Activated CD8-positive, alpha-beta memory T cell treated with anti-CD3 and anti-CD28 coated beads for 36 hours (primary cell): Measurements from ENCODE around the gene ARL8A. TPM values are rescaled to one million over a fixed set of nuclear protein-coding genes. Genes with fewer than 3 reads are reported as not detected.
"Not testable (repeated sequence)": the region's sequence is repeated elsewhere in the genome, so short reads cannot be mapped to it uniquely, and the experiment has no call there.

Experiments
- CTCF ChIA-PET: fragments of 350-600 bp; sonication (Branson Sonifier 250); formaldehyde crosslinking; loops from one replicate; lab custom pipeline; 2021; ENCODE audit warnings: antibody characterized with exemption; lab: Charles Lee
- POLR2A ChIA-PET: fragments of 350-600 bp; sonication (Branson Sonifier 250); formaldehyde crosslinking; loops from one replicate; lab custom pipeline; 2021; ENCODE audit warnings: antibody characterized with exemption; lab: Charles Lee
- total RNA-seq, 2 experiments: library from RNA; stranded (reverse); gene quantifications; one replicate each; pipeline ENCODE4 v1.2.3, GENCODE V29; 2021

ARL8A gene
- 10 to 100 TPM; 48.3 to 53.2 TPM for total RNA-seq

GRCh38 chr1:202144402-202145067 is at the start of gene ARL8A:
ARL8A (minus strand) TSS chr1:202144737; CDS start chr1:202144572, 165 bp downstream.
- CTCF ChIA-PET: interaction anchor here (0.6 to 1.1 kb wide), 2 partner anchors 13 to 262 kb away, joined by 3 read pairs; no protein-coding TSS in a partner anchor
- POLR2A ChIA-PET: interaction anchor here (1.0 to 2.0 kb wide), 2 partner anchors 12 to 16 kb away, joined by 4 to 5 read pairs; partner anchors contain the start of gene PTPN7

DNA sequence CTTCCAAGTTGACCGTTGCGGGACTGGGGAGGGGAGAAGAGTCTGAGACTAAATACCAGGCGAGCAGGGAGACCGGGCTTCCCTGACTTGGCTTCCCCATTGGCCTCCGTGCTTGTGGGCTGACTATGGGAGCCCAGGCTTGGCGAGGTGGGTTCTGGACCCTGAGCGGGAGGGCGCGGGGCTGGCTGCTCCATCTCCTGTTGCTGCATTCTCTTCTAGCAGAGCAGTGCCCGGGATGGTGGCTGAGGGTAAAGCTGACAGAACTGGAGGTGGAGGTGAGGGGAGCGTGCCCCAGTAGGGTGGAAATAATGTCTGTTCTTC is 49.8 kb upstream of the ARL8A start:
- CTCF ChIA-PET: interaction anchor here (1.0 to 3.0 kb wide), 8 partner anchors 9 to 525 kb away, joined by 3 to 16 read pairs (median 7); partner anchors contain the start of gene PTPN7
- POLR2A ChIA-PET: no interaction called here

DNA sequence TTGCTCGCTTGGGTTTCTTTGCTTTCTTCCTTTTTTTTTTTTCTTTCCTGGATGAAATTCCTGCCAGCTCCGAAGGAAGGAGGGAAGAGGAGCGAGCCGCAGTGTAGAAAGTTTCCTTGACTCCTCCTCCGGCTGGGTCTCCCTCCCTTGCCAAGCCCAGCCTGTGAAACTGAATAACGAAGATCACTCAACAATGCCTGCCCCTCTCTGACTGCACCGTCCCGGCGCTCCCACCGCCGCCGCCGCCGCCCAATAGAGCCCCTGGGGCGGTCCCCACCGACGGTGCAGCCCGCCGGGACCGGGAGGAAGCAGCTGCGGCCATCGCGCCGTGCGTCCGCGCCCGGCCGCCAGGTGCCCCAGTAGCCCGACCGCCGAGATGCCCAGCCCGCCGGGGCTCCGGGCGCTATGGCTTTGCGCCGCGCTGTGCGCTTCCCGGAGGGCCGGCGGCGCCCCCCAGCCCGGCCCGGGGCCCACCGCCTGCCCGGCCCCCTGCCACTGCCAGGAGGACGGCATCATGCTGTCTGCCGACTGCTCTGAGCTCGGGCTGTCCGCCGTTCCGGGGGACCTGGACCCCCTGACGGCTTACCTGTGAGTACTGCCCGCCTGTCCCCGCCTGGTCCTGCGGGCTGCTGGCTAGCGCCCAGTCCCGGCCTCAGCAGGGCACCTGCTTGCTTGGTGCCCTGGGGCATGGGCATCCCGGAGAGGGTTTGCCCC is 49.2 kb upstream of the ARL8A start, which contains the start of gene LGR6:
LGR6 (plus strand) TSS at position 186 of the 714 bp plus-strand sequence; CDS start at position 377, 191 bp downstream.
- ChIA-PET CTCF (interaction anchor here (1.0 to 3.0 kb wide), 16 partner anchors 9 to 1144 kb away, joined by 3 to 25 read pairs (median 6); partner anchors contain the start of gene PTPN7), POLR2A (no interaction called here)

DNA sequence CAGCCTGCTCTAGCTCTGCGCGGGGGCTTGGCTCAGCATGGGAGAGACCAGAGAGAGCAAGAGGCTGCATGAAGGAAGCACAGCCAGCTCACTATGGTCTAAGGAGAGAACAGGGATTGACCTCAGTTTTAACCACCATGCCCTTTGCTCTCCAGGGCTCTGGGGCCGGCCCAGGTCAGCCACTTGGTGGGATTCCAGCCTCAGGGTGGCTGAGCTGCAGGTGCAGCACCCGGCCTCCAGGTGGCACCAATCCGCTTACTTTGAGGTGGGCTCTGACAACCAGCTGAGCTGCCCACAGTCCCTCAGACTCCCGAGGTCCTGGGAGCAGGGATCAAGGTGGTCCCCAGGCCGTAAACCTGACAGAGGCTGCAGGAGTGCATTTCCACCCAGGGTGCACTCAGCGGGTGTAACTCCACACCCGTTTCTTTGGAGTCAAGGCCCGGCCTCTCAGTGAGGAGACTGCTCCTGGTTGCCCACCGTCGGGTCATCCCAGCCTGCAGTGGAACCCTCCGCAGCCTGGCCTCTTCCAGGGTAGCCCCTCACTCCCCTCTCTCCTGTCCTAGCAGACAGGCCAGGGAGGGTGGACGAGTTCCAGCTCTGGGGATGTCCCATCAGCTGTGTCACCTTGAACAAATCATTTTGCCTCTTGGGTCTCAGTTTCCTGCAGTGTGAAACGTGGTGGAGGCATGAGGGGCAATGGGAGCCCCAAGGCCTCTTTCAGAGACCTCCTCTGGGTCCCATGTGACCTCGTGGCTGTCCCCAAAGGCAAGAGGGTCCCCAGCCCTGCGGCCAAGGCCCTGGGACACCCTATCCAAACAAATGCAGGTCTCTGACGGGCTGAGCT is 48.5 kb upstream of the ARL8A start:
- ChIA-PET POLR2A (interaction anchor here (0.6 kb wide), 1 partner anchor 43 kb away, joined by 11 read pairs; no protein-coding TSS in a partner anchor), CTCF (interaction anchor here (0.6 to 3.0 kb wide), 22 partner anchors 10 to 1145 kb away, joined by 3 to 25 read pairs (median 4); partner anchors contain the start of gene PTPN7)

GRCh38 chr1:202191391-202191790 is 46.9 kb upstream of the ARL8A start:
- CTCF ChIA-PET, POLR2A ChIA-PET: not testable (repeated sequence)

DNA sequence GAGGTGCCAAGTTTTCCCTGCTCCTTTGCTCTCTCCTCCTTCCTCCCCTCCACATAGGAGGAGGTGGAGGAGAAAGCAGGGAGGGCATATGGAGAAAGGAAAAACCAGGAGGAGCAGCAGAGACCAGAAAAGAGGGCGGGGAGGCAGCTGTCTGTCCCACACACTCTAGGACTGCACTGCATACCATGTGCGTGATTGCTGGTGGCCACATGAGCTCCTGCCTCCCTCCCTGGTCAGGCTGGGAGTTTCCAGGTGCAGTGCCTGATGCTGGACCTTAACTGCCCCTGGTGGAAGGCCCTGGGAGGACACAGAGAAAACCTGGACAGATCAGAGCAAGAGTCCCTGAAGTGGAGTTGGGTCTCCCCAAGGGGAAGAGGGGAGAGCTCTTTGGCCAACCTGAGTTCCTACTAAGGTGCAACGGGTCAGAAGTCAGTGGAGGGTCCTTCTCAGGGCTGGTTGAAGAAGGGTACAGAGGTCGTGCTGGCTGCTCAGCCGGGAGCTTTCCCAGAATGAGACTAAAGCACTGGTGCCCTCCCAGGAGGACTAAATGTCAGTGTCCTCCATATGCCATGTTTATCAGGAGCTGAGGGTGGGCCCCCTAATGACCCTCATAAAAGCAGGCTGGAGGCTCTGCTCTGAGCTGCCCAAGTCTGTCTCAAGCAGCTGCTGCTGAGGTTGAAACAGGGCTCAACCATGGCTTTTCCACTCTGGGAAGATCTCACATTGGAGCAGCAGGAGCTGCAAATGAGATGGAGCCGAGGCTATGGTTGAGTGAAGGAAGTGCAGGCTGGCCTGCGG is 45.6 kb upstream of the ARL8A start:
- ChIA-PET CTCF (interaction anchor here (0.8 to 2.4 kb wide), 8 partner anchors 10 to 126 kb away, joined by 3 to 18 read pairs (median 5); no protein-coding TSS in a partner anchor), POLR2A (no interaction called here)

DNA sequence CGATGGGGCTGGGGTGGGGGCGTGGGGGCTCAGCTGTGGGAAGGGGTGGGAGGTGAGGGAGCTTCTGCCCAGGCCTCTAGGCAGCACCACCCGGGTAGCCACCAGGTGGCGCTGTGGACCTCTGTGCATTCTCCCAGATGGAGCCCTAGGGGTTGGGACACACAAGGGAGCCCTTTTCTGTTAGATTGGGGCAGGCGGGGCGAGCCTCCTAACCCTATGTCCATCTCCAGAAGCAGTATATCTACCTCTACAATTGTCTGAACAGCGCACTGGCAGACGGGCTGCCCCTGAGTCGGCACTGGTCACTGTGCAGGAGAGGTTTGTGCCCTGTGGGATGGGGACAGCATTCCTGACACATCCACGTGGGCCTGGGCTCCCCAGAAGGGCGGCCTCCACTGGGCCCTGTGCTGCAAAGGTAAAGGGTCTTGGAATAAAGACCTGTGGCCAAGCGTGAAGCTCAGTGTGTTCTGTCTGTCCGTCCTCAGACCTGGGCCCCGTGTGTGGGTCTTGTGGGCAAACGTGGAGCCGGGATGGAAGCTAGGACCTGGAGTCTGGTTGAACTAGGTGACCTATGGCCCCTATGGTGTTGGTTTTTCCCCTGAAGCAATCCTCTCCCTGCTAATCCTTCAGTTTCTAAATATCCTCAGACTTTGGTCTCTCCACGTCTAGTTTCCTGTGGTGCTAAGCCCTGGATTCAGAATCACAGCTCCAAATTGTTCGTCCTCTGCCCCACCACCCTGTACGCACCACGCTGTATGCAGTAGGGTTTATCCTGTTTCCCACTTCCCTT is 44.7 kb upstream of the ARL8A start:
- ChIA-PET CTCF (interaction anchor here (0.6 to 2.4 kb wide), 13 partner anchors 11 to 234 kb away, joined by 3 to 18 read pairs (median 4); no protein-coding TSS in a partner anchor), POLR2A (no interaction called here)

DNA sequence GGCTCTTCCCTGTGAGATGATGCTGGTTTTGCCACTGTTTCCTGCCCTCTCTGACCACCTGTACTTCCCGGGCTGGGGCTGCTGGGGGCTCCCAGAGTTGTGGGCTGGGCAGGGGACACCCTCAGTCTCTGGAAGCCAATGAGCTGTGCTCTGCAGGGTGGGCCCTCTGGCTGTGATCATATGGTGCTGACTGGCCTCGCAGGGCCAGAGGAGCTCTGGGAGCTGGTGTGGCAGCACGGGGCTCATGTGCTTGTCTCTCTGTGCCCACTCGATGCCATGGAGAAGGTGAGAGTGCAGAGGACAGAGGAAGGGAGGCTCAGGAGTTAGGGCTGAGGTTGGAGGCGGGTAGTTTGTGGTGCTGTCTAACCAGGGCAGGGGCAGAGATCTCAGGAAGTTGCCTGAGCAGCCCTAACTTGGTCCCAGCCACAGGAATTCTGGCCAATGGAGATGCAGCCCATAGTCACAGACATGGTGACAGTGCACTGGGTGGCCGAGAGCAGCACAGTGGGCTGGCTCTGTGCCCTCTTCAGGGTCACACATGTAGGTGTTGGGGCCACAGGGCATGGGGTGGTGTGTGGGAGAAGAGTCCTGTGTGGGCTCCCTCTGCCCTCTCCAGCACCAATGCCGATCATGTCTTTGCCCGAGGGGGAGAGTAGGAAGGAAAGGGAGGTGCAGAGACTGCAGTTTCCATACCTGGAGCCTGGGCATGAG is 43.3 kb upstream of the ARL8A start:
- POLR2A ChIA-PET: no interaction called here
- CTCF ChIA-PET: interaction anchor here (0.7 to 1.3 kb wide), 2 partner anchors 12 kb away, joined by 3 to 4 read pairs; no protein-coding TSS in a partner anchor

DNA sequence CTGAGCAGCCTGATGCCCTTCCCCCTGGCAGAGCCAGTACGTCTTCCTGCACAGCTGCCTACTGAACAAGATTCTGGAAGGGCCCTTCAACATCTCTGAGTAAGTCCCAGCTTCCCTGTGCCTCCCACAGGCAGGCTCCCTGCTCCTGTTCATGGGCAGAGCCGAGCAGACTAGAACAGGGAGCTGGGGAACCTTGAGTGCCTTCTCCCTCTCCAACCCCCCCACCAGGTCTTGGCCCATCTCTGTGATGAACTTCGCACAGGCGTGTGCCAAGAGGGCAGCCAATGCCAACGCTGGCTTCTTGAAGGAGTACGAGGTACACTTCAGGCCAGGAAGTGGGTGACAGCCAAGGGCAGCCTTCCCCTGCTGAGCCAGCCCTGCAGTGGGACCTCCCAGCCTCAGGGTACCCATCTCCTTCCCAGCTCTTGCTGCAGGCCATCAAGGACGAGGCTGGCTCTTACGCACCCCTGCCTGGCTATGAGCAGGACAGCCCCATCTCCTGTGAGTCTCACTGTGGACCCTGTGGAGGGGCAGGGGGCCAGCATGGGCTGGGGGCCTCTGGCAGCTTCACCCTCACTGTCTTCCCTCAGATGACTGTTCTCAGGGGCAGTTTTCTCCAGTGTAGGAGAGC is 42.6 kb upstream of the ARL8A start:
- ChIA-PET CTCF (interaction anchor here (0.7 kb wide), 1 partner anchor 12 kb away, joined by 3 read pairs; no protein-coding TSS in a partner anchor), POLR2A (interaction anchor here (0.7 kb wide), 1 partner anchor 480 kb away, joined by 3 read pairs; no protein-coding TSS in a partner anchor)

DNA sequence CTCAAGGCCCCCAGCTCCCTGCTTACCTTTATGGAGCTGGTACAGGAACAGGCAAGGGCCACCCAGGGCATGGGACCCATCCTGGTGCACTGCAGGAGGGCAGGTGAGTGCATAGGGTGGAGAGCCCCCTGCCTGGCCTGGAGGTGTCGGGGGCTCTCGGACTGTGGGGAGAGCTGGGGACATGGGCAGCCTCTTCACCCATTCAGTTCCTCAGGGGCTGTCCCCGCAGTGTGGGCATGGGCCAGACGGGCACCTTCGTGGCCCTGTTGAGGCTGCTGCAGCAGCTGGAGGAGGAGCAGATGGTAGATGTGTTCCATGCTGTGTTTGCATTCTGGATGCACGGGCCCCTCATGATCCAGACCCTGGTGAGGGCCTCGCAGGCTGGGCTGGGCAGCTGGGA is 41.8 kb upstream of the ARL8A start:
- CTCF ChIA-PET: interaction anchor here (1.6 kb wide), 1 partner anchor 20 kb away, joined by 4 read pairs; no protein-coding TSS in a partner anchor
- POLR2A ChIA-PET: interaction anchor here (0.7 kb wide), 1 partner anchor 481 kb away, joined by 3 read pairs; no protein-coding TSS in a partner anchor

GRCh38 chr1:202184750-202185460 is 40.4 kb upstream of the ARL8A start:
- CTCF ChIA-PET: interaction anchor here (0.7 to 2.1 kb wide), 6 partner anchors 18 to 535 kb away, joined by 3 to 7 read pairs (median 3); no protein-coding TSS in a partner anchor

GRCh38 chr1:202182040-202182877 is 37.7 kb upstream of the ARL8A start:
- ChIA-PET POLR2A (no interaction called here), CTCF (no interaction called here)

More at GRCh38 chr1:202184750-202185460, 40.4 kb upstream of the ARL8A start:
- POLR2A ChIA-PET: interaction anchor here (1.0 kb wide), 1 partner anchor 25 kb away, joined by 3 read pairs; the partner anchor contains the start of gene PTPN7

- ChIA-PET POLR2A (no interaction called here), CTCF (no interaction called here)
These were observed 37.0 kb upstream of the ARL8A start for GRCh38 chr1:202181586-202181985.

GRCh38 chr1:202180751-202181139 is 36.2 kb upstream of the ARL8A start:
- POLR2A ChIA-PET: not testable (repeated sequence)

More at GRCh38 chr1:202180751-202181139, 36.2 kb upstream of the ARL8A start:
- CTCF ChIA-PET: interaction anchor here (0.9 kb wide), 1 partner anchor 10 kb away, joined by 3 read pairs; no protein-coding TSS in a partner anchor
